IMR-90 (cell line): ENCODE data around the gene PNPLA5.

Experiments
- MXI1 ChIP-seq: IDR thresholded peaks from 2 replicates; pipeline ENCODE4 v1.6.1; 2012; ENCODE audit warnings: low read depth, mild to moderate bottlenecking, low read length, moderate library complexity, borderline replicate concordance
- POLR2A ChIP-seq: IDR thresholded peaks from 2 replicates; pipeline ENCODE4 v1.6.1; 2012; ENCODE audit warnings: mild to moderate bottlenecking, low read depth, low read length
- TF ChIP-seq, protein P1 (sequence below): conservative IDR thresholded peaks from 2 replicates; pipeline ENCODE4 v1.5.1; 2012; ENCODE audit warnings: mild to moderate bottlenecking, low read depth, low read length, improper control_type of control experiment

DNA sequence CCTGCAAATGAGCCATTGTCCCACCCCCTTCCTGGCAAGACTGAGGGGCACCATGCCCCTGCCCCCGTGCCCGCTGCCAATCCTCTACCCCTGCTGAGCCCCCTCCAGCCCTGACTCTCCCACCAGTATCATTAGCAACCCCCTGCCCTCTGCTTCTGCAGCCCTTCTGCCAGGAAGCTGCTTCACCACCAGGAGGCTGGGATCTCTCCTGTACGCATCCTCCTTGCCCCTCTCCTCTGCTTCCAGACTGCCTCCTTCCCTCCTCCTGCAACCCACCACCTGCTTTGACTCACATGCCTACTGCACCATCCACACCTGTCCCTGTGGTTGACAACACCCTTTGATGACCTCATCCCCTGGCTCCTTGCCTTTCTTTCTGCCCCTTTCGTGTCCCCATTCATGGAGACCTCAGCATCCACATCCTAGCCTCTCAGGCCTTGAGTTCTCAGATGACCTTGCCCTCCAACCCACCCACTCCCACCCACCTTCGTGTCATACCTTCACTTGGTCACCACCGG, 18.4 kb upstream of the PNPLA5 start:
- TF ChIP-seq POLR2A (no peak), MXI1 (no peak)
- TF ChIP-seq, protein P1, sequence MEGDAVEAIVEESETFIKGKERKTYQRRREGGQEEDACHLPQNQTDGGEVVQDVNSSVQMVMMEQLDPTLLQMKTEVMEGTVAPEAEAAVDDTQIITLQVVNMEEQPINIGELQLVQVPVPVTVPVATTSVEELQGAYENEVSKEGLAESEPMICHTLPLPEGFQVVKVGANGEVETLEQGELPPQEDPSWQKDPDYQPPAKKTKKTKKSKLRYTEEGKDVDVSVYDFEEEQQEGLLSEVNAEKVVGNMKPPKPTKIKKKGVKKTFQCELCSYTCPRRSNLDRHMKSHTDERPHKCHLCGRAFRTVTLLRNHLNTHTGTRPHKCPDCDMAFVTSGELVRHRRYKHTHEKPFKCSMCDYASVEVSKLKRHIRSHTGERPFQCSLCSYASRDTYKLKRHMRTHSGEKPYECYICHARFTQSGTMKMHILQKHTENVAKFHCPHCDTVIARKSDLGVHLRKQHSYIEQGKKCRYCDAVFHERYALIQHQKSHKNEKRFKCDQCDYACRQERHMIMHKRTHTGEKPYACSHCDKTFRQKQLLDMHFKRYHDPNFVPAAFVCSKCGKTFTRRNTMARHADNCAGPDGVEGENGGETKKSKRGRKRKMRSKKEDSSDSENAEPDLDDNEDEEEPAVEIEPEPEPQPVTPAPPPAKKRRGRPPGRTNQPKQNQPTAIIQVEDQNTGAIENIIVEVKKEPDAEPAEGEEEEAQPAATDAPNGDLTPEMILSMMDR, result no peak
